Bronchial epithelial cell (primary cell): ENCODE measurements around the gene CFD. TPM values are rescaled to one million over a fixed set of nuclear protein-coding genes. Genes with fewer than 3 reads are reported as not detected.

Experiments
- DNase-seq: peaks from one replicate; pipeline ENCODE4 v3.0.0-alpha.2; 2010; ENCODE audit warnings: low read depth
- FAIRE-seq: peaks from 2 replicates; lab custom pipeline; 2011; peaks lifted over from hg19 to GRCh38; lab: Jason Lieb, UNC
- H3K27me3 ChIP-seq: 2 replicates; pipeline ENCODE4 v1.5.1; 2011; ENCODE audit warnings: low read length; ENCODE audit not compliant: control insufficient read depth, insufficient read depth
- H3K36me3 ChIP-seq: 2 replicates; pipeline ENCODE4 v1.5.1; 2011; ENCODE audit warnings: low read length; ENCODE audit not compliant: control insufficient read depth, insufficient read depth
- H3K4me3 ChIP-seq: 2 replicates; pipeline ENCODE4 v1.5.1; 2011; ENCODE audit warnings: mild to moderate bottlenecking, low read depth, low read length, control low read depth
- total RNA-seq: library from RNA; depleted of rRNA; stranded (reverse); fragments of >200 nt; gene quantifications from 2 replicates; pipeline ENCODE4 v1.2.1, GENCODE V29; 2014
- TF ChIP-seq, protein P1 (sequence below): IDR thresholded peaks from 2 replicates; pipeline ENCODE4 v1.5.1; 2011; ENCODE audit warnings: mild to moderate bottlenecking, moderate library complexity, low read length, control low read depth, inconsistent platforms; ENCODE audit not compliant: insufficient read depth, severe bottlenecking

CFD gene
- total RNA-seq, 1 donor from 2014 or later, result 4.2 TPM

DNA sequence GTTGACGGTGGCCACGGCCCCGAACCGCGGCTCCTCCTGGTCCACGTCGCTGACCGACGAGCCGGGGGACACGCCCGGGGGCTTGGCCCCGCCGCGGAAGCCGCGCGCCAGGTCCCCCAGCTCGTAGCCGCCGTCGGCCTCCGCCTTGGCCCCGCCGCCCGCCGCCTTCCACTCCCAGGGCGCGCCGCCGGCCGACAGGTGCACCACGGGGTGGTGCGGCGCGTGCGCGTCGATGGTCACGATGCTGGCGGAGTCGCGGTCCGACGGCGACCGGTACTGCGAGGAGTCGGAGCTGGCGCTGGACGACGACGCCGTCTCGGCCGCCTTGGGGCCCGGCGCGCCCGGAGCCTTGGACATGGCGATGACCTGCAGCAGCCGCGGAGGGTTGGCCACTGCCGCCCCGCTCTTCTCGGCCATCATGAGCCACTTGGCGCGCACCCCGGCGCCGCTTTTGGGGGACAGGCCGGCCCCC is 46.7 kb upstream of the CFD start:
- Histone ChIP-seq H3K36me3 (peaks cover 15% of the 10 kb centered on the region), H3K27me3 (no peaks in the 10 kb centered on the region), H3K4me3 (no peak overlapping the region)
- TF ChIP-seq, protein P1, sequence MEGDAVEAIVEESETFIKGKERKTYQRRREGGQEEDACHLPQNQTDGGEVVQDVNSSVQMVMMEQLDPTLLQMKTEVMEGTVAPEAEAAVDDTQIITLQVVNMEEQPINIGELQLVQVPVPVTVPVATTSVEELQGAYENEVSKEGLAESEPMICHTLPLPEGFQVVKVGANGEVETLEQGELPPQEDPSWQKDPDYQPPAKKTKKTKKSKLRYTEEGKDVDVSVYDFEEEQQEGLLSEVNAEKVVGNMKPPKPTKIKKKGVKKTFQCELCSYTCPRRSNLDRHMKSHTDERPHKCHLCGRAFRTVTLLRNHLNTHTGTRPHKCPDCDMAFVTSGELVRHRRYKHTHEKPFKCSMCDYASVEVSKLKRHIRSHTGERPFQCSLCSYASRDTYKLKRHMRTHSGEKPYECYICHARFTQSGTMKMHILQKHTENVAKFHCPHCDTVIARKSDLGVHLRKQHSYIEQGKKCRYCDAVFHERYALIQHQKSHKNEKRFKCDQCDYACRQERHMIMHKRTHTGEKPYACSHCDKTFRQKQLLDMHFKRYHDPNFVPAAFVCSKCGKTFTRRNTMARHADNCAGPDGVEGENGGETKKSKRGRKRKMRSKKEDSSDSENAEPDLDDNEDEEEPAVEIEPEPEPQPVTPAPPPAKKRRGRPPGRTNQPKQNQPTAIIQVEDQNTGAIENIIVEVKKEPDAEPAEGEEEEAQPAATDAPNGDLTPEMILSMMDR, result no peak
- FAIRE-seq (no peak), DNase-seq (no peak)

DNA sequence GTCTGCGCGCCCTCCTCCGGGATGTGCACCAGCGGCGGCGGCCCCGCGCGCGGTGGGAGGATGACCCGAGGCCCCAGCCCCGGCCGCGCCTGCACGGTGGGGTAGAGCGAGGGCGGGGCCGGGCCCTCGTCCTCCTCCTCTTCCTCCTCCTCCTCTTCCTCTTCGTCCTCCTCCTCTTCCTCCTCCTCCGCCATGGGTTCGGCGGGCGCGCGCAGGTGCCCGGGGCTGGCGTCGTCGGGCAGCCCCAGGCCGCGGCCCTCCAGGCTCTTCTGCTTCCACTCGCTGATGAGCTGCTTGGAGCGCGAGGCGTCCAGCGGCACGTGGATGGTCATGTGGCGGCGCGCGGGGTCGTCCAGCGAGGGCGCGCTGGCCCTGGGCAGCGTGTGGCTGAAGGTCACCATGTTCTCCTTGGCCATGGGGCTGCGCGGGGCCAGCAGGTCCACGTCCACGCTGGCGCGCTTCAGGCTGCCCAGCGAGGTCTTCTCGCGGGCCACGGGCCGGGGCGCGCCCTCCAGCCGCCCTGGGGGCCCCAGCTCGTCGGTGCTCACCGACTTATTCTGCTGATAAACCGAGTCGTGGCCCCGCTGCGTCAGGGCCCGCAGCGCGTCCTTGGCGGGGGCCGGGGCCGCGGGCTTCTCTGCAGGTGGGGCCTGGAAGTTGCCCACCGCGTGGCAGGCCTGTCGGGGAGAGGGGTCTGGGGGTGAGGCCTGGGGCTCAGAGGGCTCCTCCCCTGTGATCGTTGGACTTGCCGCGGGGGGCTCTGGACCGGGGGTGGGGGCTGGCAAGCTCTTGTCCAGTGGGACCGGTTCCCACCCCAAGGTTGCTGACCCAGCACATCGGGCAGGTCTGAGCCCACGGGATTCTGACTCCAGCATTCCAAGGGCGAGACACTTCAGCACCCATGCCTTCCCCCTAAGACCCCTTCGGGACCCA is 46.0 kb upstream of the CFD start:
- no peaks in the 10 kb centered on the region for H3K27me3 ChIP-seq
- TF ChIP-seq, protein P1, result no peak
- peaks cover 10% of the 10 kb centered on the region for H3K36me3 ChIP-seq
- H3K4me3 ChIP-seq, result no peak overlapping the region
- FAIRE-seq, result no peak
- DNase-seq, result no peak

DNA sequence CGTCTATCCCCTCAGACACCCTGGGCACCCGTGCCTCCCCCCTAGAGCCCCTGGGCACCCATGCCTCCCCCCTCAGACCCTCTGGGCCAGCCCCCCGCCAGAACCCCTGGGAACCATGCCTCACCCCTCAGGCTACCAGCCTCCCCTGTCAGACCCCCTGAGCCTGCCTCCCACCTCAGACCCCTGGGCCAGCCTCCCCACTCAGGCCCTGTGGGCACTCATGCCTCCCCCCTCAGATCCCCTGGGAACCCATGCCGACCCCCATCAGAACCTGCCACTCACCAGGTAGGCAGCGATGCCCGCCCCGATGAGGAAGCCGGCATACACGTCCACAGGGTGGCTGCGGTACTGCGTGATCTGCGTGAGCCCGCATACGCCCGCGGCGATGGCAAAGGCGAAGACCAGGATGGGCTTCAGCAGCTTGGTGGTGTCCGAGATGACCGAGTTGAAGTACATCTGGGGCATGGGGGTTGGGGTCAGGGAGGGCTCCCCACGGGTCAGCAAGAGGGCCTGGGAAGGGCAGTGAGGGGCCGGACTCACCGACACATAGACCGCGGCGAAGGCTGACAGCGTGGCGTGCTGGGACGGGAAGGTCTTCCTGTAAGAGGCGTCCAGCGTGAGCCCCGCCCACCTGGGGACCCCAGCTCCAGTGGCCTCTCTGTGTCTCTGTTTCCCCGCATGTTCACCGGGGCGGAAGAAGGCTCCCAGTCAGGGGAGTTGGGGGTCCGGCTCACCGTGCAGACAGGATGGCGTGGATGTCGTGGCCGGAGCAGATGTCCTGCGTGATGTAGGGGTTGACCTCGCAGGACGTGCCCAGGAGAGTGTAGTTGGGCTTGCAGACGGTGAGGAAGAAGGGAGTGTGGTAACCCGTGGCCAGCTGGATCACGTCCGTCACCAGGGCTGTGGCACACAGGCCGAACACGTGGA is 45.0 kb upstream of the CFD start:
- TF ChIP-seq, protein P1, result no peak
- Histone ChIP-seq H3K36me3 (peaks cover 7% of the 10 kb centered on the region), H3K27me3 (no peaks in the 10 kb centered on the region), H3K4me3 (no peak overlapping the region)
- DNase-seq, result no peak
- FAIRE-seq, result no peak

DNA sequence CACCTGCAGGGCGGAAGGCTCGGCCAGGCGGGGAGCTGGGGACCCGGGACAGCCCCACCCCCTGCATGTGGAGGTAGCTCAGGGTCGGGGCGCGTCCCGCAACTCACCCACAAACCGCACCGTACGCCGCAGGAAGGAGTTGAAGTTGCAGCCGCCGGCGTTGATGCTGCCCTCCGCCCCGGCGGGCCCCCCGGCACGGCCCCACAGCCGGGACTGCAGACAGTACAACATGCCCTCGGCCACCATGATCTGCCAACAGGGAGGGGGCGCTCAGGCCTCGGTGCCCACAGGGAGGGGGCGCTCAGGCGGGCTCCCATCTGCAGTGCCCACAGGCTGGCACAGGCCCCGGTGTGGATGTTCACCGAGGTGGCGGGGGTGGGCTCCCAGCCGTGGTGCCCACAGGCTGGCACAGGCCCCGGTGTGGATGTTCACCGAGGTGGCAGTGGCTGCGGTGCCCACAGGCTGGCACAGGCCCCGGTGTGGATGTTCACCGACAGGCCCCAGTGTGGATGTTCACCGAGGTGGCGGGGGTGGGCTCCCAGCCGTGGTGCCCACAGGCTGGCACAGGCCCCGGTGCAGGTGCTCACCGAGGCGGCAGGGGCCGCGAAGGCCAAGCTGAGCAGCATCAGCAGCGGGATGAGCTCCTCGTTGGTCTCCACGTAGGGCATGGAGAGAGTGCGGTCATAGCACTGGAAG is 44.2 kb upstream of the CFD start:
- Histone ChIP-seq H3K4me3 (no peak overlapping the region), H3K36me3 (peaks cover 2% of the 10 kb centered on the region), H3K27me3 (no peaks in the 10 kb centered on the region)
- TF ChIP-seq, protein P1, result no peak
- FAIRE-seq (no peak), DNase-seq (no peak)

DNA sequence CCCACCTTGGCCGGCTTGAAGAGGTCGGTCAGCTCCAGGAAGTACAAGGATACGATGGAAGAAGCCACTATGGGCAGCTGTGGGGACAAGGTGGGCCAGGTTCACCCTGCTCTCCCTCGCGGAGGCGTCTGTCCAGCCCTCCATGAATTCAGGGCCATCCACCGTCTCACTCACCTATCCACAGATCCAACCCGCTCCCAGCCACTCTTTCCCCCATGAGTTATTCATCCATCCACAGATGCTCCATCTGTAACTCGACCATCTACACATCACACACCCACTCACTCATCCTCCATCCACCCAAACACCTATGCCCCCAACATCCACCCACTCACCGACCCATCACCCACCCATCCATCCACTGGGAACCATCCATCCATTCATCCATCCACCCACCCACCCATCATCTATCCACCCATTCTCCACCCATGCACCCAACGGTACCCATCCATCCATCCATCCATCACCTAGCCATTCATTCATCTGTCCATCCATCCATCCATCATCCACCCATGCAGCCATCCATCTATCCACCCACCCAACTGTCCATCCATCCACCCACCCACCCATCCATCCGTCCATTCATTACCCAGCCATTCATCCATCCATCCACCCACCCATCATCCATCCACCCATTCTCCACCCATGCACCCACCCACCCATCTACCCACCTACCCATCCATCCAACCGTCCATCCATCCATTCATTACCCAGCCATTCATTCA is 43.5 kb upstream of the CFD start:
- TF ChIP-seq, protein P1, result no peak
- H3K36me3 ChIP-seq, result no peaks in the 10 kb centered on the region
- DNase-seq (no peak), FAIRE-seq (no peak)
- H3K27me3 ChIP-seq, result no peaks in the 10 kb centered on the region
- no peak overlapping the region for H3K4me3 ChIP-seq
